ENCODE measurements around the gene ZMIZ1.

The ZMIZ1 gene

GRCh38 chr10:79112881-79113431, 44.2 kb downstream of the ZMIZ1 start:
- no peak for DNase-seq

DNA sequence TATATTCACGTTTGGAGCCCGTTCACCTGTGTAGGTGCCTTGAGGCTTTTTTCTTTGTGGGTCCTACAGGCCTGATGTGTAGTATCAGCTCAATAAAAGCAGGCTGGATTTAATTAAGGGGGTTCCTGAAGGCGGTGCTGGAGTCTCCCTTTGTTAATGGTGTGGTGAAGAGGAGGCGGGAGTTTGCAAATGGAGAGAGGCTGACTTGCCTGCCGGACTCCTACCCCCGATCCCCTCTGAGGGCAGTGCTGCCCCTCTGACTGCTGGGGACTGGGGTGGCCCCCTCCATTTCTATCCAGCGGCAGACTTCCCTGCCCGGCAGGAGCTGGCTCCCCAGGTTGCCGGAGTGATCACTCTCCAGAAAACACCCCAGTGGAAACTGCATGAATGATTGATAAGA, 45.1 kb downstream of the ZMIZ1 start:
- H3K4me3 Mint-ChIP-seq, result no peak overlapping the region
- no peaks in the 10 kb centered on the region for H3K9me3 Mint-ChIP-seq
- H3K4me1 Mint-ChIP-seq (ENCODE audit: low read depth), result peaks cover 30% of the 10 kb centered on the region

More at GRCh38 chr10:79112881-79113431, 44.2 kb downstream of the ZMIZ1 start:
- Mint-ChIP-seq H3K9me3 (no peaks in the 10 kb centered on the region), H3K27me3 (no peaks in the 10 kb centered on the region), H3K36me3 (ENCODE audit: low read depth) (peaks cover 3% of the 10 kb centered on the region), H3K27ac (no peak overlapping the region), H3K4me1 (ENCODE audit: low read depth) (peaks cover 30% of the 10 kb centered on the region), H3K4me3 (no peak overlapping the region)

GRCh38 chr10:79115302-79115701, 46.5 kb downstream of the ZMIZ1 start:
- no peak overlapping the region for H3K4me3 Mint-ChIP-seq
- H3K4me1 Mint-ChIP-seq (ENCODE audit: low read depth), result peaks cover 30% of the 10 kb centered on the region
- no peak for DNase-seq
- H3K27ac Mint-ChIP-seq, result no peak overlapping the region
- H3K27me3 Mint-ChIP-seq, result no peaks in the 10 kb centered on the region
- H3K36me3 Mint-ChIP-seq (ENCODE audit: low read depth), result peaks cover 8% of the 10 kb centered on the region
- no peaks in the 10 kb centered on the region for H3K9me3 Mint-ChIP-seq

More for the DNA sequence above, 45.1 kb downstream of the ZMIZ1 start:
- Mint-ChIP-seq H3K27ac (peak overlapping the region; percentile 33), H3K36me3 (ENCODE audit: low read depth) (peaks cover 3% of the 10 kb centered on the region), H3K27me3 (no peaks in the 10 kb centered on the region)
- no peak for DNase-seq

DNA sequence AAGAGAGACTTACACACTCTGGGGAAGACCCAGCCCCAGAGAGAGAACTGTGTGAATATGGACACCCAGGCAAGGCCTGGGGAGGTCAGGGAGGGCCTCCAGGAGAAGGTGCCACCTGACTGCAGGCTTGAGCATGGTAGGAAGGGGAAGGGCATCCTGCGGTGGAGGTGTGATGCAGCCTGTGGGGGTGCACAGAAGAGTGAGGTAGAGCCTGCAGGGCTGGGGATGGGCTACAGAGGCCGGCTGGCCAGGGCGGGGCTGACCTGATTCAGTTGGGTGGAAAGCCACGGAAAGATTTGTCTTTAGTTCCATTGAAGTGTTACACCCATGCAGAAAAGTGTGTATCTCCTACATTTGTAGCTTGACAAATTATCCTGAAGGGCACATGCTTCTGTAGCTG, 47.6 kb downstream of the ZMIZ1 start:
- H3K36me3 Mint-ChIP-seq (ENCODE audit: low read depth), result peaks cover 7% of the 10 kb centered on the region
- no peak overlapping the region for H3K4me3 Mint-ChIP-seq
- DNase-seq, result no peak
- no peaks in the 10 kb centered on the region for H3K9me3 Mint-ChIP-seq
- H3K27ac Mint-ChIP-seq, result no peak overlapping the region
- H3K4me1 Mint-ChIP-seq (ENCODE audit: low read depth), result peaks cover 30% of the 10 kb centered on the region
- H3K27me3 Mint-ChIP-seq, result no peaks in the 10 kb centered on the region

DNA sequence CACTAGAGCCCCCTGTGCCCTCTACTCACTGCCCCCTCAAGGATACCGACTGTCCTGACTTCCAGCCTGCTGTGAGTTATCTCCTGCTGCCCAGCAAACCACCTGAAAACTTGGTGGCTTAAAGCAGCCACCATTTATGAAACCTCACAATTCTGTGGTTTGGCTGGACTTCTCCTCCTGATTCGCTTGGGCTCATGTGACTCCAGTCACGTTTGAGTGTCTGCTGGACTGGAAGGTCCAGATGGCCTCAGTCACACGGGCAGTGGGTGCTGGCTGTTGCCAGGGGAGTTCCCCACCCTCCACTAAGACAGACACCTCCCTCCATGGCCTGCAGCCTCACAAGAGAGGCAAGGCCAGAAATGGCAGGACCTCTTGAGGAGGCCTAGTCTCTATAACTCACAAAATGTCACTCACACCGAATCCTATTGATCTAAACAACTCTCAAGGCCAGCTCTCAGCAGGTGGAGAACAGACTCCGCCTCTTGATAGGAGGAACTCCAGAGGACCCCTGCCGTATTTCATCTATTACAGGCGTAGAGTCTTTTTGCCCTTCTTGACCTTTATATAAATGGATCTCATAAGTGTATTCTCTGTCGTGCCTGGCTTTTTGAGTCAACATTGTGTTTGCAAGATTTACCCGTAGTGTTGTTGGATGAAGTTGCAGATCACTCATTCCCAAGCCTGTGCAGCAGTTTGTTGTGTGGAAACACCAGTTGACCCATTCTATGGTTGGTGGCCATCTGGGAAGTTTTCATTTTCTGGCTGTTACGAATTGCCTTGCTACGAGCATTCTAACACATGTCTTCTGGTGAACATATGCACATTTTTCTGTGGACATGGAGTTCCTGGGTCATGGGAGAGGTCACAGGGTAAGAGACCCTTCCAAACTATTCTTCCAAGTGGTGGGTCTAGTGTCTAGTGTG, 48.3 kb downstream of the ZMIZ1 start:
- no peaks in the 10 kb centered on the region for H3K27me3 Mint-ChIP-seq
- peaks cover 7% of the 10 kb centered on the region for H3K36me3 Mint-ChIP-seq (ENCODE audit: low read depth)
- no peak for DNase-seq
- H3K4me1 Mint-ChIP-seq (ENCODE audit: low read depth), result peaks cover 30% of the 10 kb centered on the region
- no peak overlapping the region for H3K4me3 Mint-ChIP-seq
- H3K9me3 Mint-ChIP-seq, result no peaks in the 10 kb centered on the region
- no peak overlapping the region for H3K27ac Mint-ChIP-seq

GRCh38 chr10:79118286-79119202, 49.8 kb downstream of the ZMIZ1 start:
- Mint-ChIP-seq H3K27ac (no peak overlapping the region), H3K9me3 (no peaks in the 10 kb centered on the region), H3K4me3 (no peak overlapping the region), H3K27me3 (no peaks in the 10 kb centered on the region), H3K36me3 (ENCODE audit: low read depth) (peaks cover 7% of the 10 kb centered on the region), H3K4me1 (ENCODE audit: low read depth) (peaks cover 30% of the 10 kb centered on the region)
- DNase-seq, result no peak

DNA sequence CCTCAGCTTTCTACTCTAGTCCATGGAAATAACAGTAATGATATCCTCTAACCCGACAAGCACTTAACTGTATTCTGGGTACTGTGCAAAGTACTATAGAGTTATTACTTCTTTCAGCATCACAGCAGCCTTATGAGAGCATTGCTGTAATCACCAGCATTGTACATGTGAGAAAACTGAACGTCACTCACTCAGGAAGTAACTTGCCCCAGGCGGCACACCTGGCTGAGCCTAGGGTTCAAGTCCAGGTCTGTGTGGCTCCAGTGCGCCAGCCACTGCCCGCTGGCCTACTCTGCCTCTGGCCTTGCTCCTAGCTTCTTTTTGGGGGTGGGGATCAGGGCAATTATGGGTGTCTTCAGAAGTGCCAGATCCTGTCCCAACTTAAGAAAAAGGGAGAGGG, 50.5 kb downstream of the ZMIZ1 start:
- peaks cover 22% of the 10 kb centered on the region for H3K4me1 Mint-ChIP-seq (ENCODE audit: low read depth)
- H3K4me3 Mint-ChIP-seq, result no peak overlapping the region

GRCh38 chr10:79123547-79123963, 54.8 kb downstream of the ZMIZ1 start:
- Mint-ChIP-seq H3K27ac (no peak overlapping the region), H3K27me3 (no peaks in the 10 kb centered on the region), H3K36me3 (ENCODE audit: low read depth) (peaks cover 7% of the 10 kb centered on the region), H3K9me3 (no peaks in the 10 kb centered on the region), H3K4me3 (no peak overlapping the region), H3K4me1 (ENCODE audit: low read depth) (no peaks in the 10 kb centered on the region)
- no peak for DNase-seq

More for the DNA sequence above, 50.5 kb downstream of the ZMIZ1 start:
- no peaks in the 10 kb centered on the region for H3K9me3 Mint-ChIP-seq
- H3K27me3 Mint-ChIP-seq, result no peaks in the 10 kb centered on the region
- DNase-seq, result no peak
- peaks cover 7% of the 10 kb centered on the region for H3K36me3 Mint-ChIP-seq (ENCODE audit: low read depth)
- no peak overlapping the region for H3K27ac Mint-ChIP-seq

- H3K4me3 Mint-ChIP-seq, result no peak overlapping the region
- peaks cover 7% of the 10 kb centered on the region for H3K36me3 Mint-ChIP-seq (ENCODE audit: low read depth)
- H3K27ac Mint-ChIP-seq, result no peak overlapping the region
- no peaks in the 10 kb centered on the region for H3K9me3 Mint-ChIP-seq
- H3K27me3 Mint-ChIP-seq, result no peaks in the 10 kb centered on the region
- DNase-seq, result no peak
- H3K4me1 Mint-ChIP-seq (ENCODE audit: low read depth), result peaks cover 3% of the 10 kb centered on the region
These were observed 55.3 kb downstream of the ZMIZ1 start for GRCh38 chr10:79124066-79124465.

GRCh38 chr10:79125092-79125491, 56.3 kb downstream of the ZMIZ1 start:
- Mint-ChIP-seq H3K4me1 (ENCODE audit: low read depth) (peaks cover 4% of the 10 kb centered on the region), H3K36me3 (ENCODE audit: low read depth) (peaks cover 3% of the 10 kb centered on the region), H3K9me3 (no peaks in the 10 kb centered on the region), H3K27ac (no peak overlapping the region), H3K27me3 (no peaks in the 10 kb centered on the region), H3K4me3 (no peak overlapping the region)
- DNase-seq, result no peak

DNA sequence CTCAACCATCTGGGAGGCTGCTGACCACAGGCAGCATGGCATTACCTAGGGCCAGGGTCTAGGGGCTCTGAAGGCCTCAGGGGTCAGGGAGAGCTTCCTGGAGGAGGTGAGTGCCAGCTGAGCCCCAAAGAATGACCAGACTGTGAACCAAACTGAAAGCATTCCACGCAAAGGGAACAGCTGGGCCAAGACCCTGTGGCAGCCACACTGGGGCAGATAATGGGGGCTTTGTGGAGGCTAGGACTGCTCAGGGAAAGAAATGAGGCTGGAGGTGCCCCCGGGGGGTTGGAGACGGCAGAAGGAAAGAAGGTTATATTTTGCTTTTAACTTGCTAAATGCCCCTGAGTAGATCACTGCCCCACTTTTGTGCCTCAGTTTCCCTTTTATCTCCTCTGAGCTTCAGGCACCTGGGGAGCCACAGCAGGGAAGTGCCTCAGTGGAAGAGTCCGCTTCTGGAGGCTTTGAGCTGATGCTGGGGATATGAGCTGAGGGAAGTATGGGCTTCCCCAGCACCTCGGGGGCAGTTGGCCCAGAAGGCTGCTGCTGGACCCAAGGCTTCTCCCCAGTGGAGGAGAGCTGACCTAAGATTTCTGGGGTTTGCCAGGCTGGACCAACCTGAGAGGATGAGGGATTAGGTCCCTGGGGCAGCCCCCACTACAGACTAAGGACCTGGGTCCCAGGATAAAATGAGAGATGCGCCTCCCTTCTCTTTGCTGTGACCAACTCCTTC, 57.8 kb downstream of the ZMIZ1 start:
- no peak overlapping the region for H3K27ac Mint-ChIP-seq
- no peaks in the 10 kb centered on the region for H3K9me3 Mint-ChIP-seq
- no peaks in the 10 kb centered on the region for H3K27me3 Mint-ChIP-seq
- peaks cover 4% of the 10 kb centered on the region for H3K4me1 Mint-ChIP-seq (ENCODE audit: low read depth)
- H3K4me3 Mint-ChIP-seq, result no peak overlapping the region
- no peak for DNase-seq
- H3K36me3 Mint-ChIP-seq (ENCODE audit: low read depth), result no peaks in the 10 kb centered on the region

DNA sequence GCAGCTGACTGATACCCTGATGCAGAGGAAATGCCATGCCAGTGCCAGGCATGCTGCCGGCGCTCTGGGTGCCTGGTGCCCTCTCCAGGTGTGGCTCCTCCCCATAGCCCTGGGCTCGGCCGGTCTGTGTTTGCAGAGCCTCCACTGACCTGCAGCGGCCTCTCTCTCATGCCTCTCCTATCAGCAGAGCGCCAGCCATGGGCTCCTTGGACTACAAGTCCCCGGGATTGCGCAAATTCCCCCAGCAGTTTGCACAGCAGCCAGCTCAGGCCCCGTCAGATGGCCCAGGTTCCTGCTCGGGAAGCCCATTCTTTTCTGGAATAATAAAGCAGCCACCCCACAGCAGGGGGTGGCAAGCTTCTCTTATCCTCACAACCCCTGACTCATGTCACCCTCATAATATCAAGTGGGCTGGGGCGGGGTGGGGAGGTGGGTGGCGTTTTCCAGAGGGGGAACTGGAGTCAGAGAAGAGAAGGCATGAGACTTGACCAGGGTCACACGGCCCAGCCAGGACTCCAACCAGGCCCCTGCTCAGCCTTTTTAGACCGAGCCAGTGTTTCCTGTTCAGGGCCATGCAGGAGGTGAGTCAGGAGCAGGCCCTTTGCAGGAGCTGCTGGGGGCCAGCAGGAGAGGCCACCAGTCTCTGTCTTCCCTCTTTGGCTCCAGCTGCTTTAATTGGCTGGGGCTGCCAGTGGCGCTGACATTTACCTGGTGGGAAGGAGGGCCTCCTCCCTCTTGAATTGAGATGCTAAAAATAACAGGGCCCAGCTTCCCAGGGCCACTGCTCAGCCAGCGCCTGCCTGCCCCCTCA, 58.6 kb downstream of the ZMIZ1 start:
- DNase-seq, result no peak
- H3K36me3 Mint-ChIP-seq (ENCODE audit: low read depth), result no peaks in the 10 kb centered on the region
- no peaks in the 10 kb centered on the region for H3K27me3 Mint-ChIP-seq
- no peaks in the 10 kb centered on the region for H3K9me3 Mint-ChIP-seq
- no peak overlapping the region for H3K4me3 Mint-ChIP-seq
- peaks cover 4% of the 10 kb centered on the region for H3K4me1 Mint-ChIP-seq (ENCODE audit: low read depth)
- no peak overlapping the region for H3K27ac Mint-ChIP-seq

GRCh38 chr10:79128241-79128922, 59.6 kb downstream of the ZMIZ1 start:
- DNase-seq, result no peak
- no peak overlapping the region for H3K27ac Mint-ChIP-seq
- no peaks in the 10 kb centered on the region for H3K9me3 Mint-ChIP-seq
- no peak overlapping the region for H3K4me3 Mint-ChIP-seq
- H3K27me3 Mint-ChIP-seq, result no peaks in the 10 kb centered on the region
- H3K36me3 Mint-ChIP-seq (ENCODE audit: low read depth), result no peaks in the 10 kb centered on the region
- peaks cover 4% of the 10 kb centered on the region for H3K4me1 Mint-ChIP-seq (ENCODE audit: low read depth)
